Gastrocnemius medialis (tissue), 4 donors: ENCODE results near the gene CACNA2D3.

ENCODE experiments used
- POLR2A ChIP-seq, 2 donors: fragments of 450-650 bp; IDR thresholded peaks; one replicate each; pipeline ENCODE4 v1.6.1; 2017; ENCODE audit warnings: antibody characterized with exemption in 2 of 2, mild to moderate bottlenecking in 2 of 2, moderate library complexity in 2 of 2
- TF ChIP-seq, protein P1 (sequence below), 5 experiments: fragments of 450-650 bp in 3 of 5; fragments of 200-600 bp in 2 of 5; sonication (generic) in 2 of 5; IDR thresholded peaks in 4 of 5; conservative IDR thresholded peaks in 1 of 5; 1 replicate in 4 of 5; 2 replicates in 1 of 5; pipeline ENCODE4 v1.5.1; 2016 to 2019; ENCODE audit warnings: antibody characterized with exemption in 5 of 5, mild to moderate bottlenecking in 3 of 5, moderate library complexity in 3 of 5

DNA sequence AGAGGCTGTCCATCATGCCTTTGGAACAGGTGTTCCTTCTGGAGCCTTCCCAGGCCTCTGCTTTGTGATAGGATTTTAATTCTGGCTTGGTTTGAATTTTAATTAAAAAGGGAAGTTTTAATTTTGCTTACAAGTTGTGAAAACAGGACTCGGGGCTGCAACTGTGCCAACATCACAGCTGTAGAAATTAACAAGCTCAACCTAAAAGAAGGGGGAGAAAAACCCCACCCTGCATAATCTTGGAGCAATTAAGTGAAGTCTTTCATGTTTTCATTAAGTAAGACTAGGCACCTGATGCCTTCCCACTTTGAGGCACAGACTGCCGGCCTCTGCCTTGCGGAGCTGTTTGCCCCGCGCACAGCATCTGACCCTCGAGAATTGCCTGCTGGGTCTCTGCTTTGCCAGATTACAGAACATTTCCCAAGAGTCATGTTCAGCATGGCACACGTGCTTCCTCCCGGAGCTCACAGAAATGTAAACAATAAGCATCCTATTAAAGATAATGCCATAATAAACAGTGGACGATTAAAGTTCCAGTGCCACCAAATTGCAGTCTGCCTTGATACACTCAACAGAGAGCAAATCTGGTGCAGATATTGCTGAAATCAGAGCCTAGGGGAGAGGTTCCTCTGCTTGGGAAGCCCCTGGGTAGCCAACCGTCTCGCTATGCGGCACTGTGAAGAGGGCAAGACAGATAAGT lies 441.3 kb downstream of the CACNA2D3 start:
- TF ChIP-seq, protein P1, sequence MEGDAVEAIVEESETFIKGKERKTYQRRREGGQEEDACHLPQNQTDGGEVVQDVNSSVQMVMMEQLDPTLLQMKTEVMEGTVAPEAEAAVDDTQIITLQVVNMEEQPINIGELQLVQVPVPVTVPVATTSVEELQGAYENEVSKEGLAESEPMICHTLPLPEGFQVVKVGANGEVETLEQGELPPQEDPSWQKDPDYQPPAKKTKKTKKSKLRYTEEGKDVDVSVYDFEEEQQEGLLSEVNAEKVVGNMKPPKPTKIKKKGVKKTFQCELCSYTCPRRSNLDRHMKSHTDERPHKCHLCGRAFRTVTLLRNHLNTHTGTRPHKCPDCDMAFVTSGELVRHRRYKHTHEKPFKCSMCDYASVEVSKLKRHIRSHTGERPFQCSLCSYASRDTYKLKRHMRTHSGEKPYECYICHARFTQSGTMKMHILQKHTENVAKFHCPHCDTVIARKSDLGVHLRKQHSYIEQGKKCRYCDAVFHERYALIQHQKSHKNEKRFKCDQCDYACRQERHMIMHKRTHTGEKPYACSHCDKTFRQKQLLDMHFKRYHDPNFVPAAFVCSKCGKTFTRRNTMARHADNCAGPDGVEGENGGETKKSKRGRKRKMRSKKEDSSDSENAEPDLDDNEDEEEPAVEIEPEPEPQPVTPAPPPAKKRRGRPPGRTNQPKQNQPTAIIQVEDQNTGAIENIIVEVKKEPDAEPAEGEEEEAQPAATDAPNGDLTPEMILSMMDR (IDR thresholded peaks at IDR 0.05 in 4 of 5, conservative IDR thresholded peaks at IDR 0.05 in 1 of 5), result no peak
- no peak for TF ChIP-seq POLR2A (IDR thresholded peaks at IDR 0.05)
